ENCODE data around the gene CYP4F8.
"Not testable (repeated sequence)": the region's sequence is repeated elsewhere in the genome, so short reads cannot be mapped to it uniquely, and the experiment has no call there.

Gene CYP4F8

GRCh38 chr19:15584095-15584494 lies 30.9 kb upstream of the CYP4F8 start:
- no peak for DNase-seq (ENCODE audit: low read depth)
- TF ChIP-seq CTCF (IDR thresholded peaks at IDR 0.05; ENCODE audit: control insufficient read depth, extremely low read depth, insufficient read depth), result no peak
- no peak overlapping the region for H3K4me3 ChIP-seq (ENCODE audit: low read depth, low read length)

GRCh38 chr19:15584541-15585115 lies 30.4 kb upstream of the CYP4F8 start:
- peak; percentile 96 for TF ChIP-seq CTCF (IDR thresholded peaks at IDR 0.05; ENCODE audit: control insufficient read depth, extremely low read depth, insufficient read depth)
- peak; percentile 21 for DNase-seq (ENCODE audit: low read depth)
- H3K4me3 ChIP-seq (ENCODE audit: low read depth, low read length), result no peak overlapping the region

- no peak for TF ChIP-seq CTCF (IDR thresholded peaks at IDR 0.05; ENCODE audit: control insufficient read depth, extremely low read depth, insufficient read depth)
- H3K4me3 ChIP-seq (ENCODE audit: low read depth, low read length), result no peak overlapping the region
- no peak for DNase-seq (ENCODE audit: low read depth)
Measured at GRCh38 chr19:15587663-15588062, 27.4 kb upstream of the CYP4F8 start.

- no peak for DNase-seq (ENCODE audit: low read depth)
- TF ChIP-seq CTCF (IDR thresholded peaks at IDR 0.05; ENCODE audit: control insufficient read depth, extremely low read depth, insufficient read depth), result no peak
- H3K4me3 ChIP-seq (ENCODE audit: low read depth, low read length), result no peak overlapping the region
Measured at GRCh38 chr19:15588265-15588664, 26.8 kb upstream of the CYP4F8 start.

- no peak for DNase-seq (ENCODE audit: low read depth)
- no peak for TF ChIP-seq CTCF (IDR thresholded peaks at IDR 0.05; ENCODE audit: control insufficient read depth, extremely low read depth, insufficient read depth)
- H3K4me3 ChIP-seq (ENCODE audit: low read depth, low read length), result no peak overlapping the region
Measured at GRCh38 chr19:15589760-15590451, 25.1 kb upstream of the CYP4F8 start.

GRCh38 chr19:15591796-15592195 lies 23.2 kb upstream of the CYP4F8 start:
- DNase-seq (ENCODE audit: low read depth), result no peak
- no peak for TF ChIP-seq CTCF (IDR thresholded peaks at IDR 0.05; ENCODE audit: control insufficient read depth, extremely low read depth, insufficient read depth)
- H3K4me3 ChIP-seq (ENCODE audit: low read depth, low read length), result no peak overlapping the region

- not testable (repeated sequence) for DNase-seq (ENCODE audit: low read depth); H3K4me3 ChIP-seq (ENCODE audit: low read depth, low read length)
Measured at GRCh38 chr19:15592506-15592905, 22.5 kb upstream of the CYP4F8 start.

- H3K4me3 ChIP-seq (ENCODE audit: low read depth, low read length); DNase-seq (ENCODE audit: low read depth): not testable (repeated sequence)
Measured at GRCh38 chr19:15593766-15594165, 21.3 kb upstream of the CYP4F8 start.

Measured in LNCaP clone FGC (cell line).